Transverse colon (tissue), 4 donors: ENCODE results near the gene E2F2.

Experiments
- CTCF ChIP-seq, 5 experiments: fragments of 200-600 bp in 3 of 5; fragments of 450-650 bp in 2 of 5; sonication (generic) in 3 of 5; IDR thresholded peaks; 1 replicate in 2 of 5; 2 replicates in 3 of 5; pipeline ENCODE4 v1.5.1; 2016 to 2017; ENCODE audit warnings: antibody characterized with exemption in 5 of 5, inconsistent platforms in 3 of 5, mild to moderate bottlenecking in 2 of 5, moderate library complexity in 1 of 5
- POLR2A ChIP-seq: fragments of 450-650 bp; IDR thresholded peaks from one replicate; pipeline ENCODE4 v1.6.1; 2016; ENCODE audit warnings: antibody characterized with exemption, mild to moderate bottlenecking, moderate library complexity
- POLR2AphosphoS5 ChIP-seq, 3 donors: sonication (generic); formaldehyde crosslinking; IDR thresholded peaks; one replicate each; pipeline ENCODE4 v1.6.1; 2016; ENCODE audit warnings: antibody characterized with exemption in 3 of 3

GRCh38 chr1:23543707-23544443 lies 12.8 kb upstream of the E2F2 start:
- TF ChIP-seq CTCF (IDR thresholded peaks at IDR 0.05) (no peak), POLR2AphosphoS5 (IDR thresholded peaks at IDR 0.05) (no peak), POLR2A (no peak)
